ENCODE measurements around the gene IFITM1. TPM values are rescaled to one million over a fixed set of nuclear protein-coding genes. Genes with fewer than 3 reads are reported as not detected.

IFITM1 gene
- total RNA-seq, 6 experiments from 2014 or later = 15.7 to 159 (median 72.5) TPM

GRCh38 chr11:292211-293121 is 21.4 kb upstream of the IFITM1 start:
- Histone ChIP-seq H3K9me3 (no peaks in the 10 kb centered on the region), H3K27ac (no peak overlapping the region), H3K27me3 (no peaks in the 10 kb centered on the region), H3K4me3 (no peak overlapping the region), H3K36me3 (no peaks in the 10 kb centered on the region), H3K4me1 (no peaks in the 10 kb centered on the region)
- no peak for TF ChIP-seq POLR2A (IDR thresholded peaks at IDR 0.05)
- no peak for TF ChIP-seq CTCF (IDR thresholded peaks at IDR 0.05)
- WGBS (ENCODE audit: insufficient coverage, low coverage, low lambda C conversion rate, missing lambda C conversion rate) = no CpG with 5 or more reads among the region's 29 CpGs
- ATAC-seq = no peak
- intact Hi-C loops (cut with DNase I) = loop anchor here in 1 of 2 donors (5.0 kb wide), 1 partner anchor 75 kb away; the partner anchor contains the start of gene B4GALNT4
- peak in 2 of 3 donors; percentile 15 to 46 for DNase-seq

GRCh38 chr11:293271-293851 is 20.5 kb upstream of the IFITM1 start:
- Histone ChIP-seq H3K4me3 (no peak overlapping the region), H3K27me3 (no peaks in the 10 kb centered on the region), H3K36me3 (no peaks in the 10 kb centered on the region), H3K9me3 (no peaks in the 10 kb centered on the region), H3K4me1 (no peaks in the 10 kb centered on the region), H3K27ac (no peak overlapping the region)
- no peak for ATAC-seq
- DNase-seq = peak in 2 of 3 donors; percentile 16 to 39
- intact Hi-C loops (cut with DNase I) = loop anchor here in 1 of 2 donors (5.0 kb wide), 1 partner anchor 74 kb away; the partner anchor contains the start of gene B4GALNT4
- TF ChIP-seq POLR2A (IDR thresholded peaks at IDR 0.05) = no peak
- TF ChIP-seq CTCF (IDR thresholded peaks at IDR 0.05) = no peak
- WGBS (ENCODE audit: insufficient coverage, low coverage, low lambda C conversion rate, missing lambda C conversion rate) = no CpG with 5 or more reads among the region's 18 CpGs

- ATAC-seq (no peak), DNase-seq (peak in 2 of 3 donors; percentile 17 to 49)
- H3K27ac ChIP-seq = no peak overlapping the region
- no peak for TF ChIP-seq CTCF (IDR thresholded peaks at IDR 0.05)
- no peak for TF ChIP-seq POLR2A (IDR thresholded peaks at IDR 0.05)
- H3K27me3 ChIP-seq = no peaks in the 10 kb centered on the region
- no CpG with 5 or more reads among the region's 27 CpGs for WGBS (ENCODE audit: insufficient coverage, low coverage, low lambda C conversion rate, missing lambda C conversion rate)
- H3K4me3 ChIP-seq = no peak overlapping the region
- intact Hi-C loops (cut with DNase I) = loop anchor here in 1 of 2 donors (5.0 kb wide), 1 partner anchor 73 kb away; the partner anchor contains the start of gene B4GALNT4
- H3K9me3 ChIP-seq = no peaks in the 10 kb centered on the region
- no peaks in the 10 kb centered on the region for H3K36me3 ChIP-seq
- H3K4me1 ChIP-seq = no peaks in the 10 kb centered on the region
Measured at GRCh38 chr11:293852-294661, 19.8 kb upstream of the IFITM1 start.

- intact Hi-C loops (cut with DNase I) = loop anchor here in 1 of 2 donors (5.0 kb wide), 1 partner anchor 73 kb away; the partner anchor contains the start of gene B4GALNT4
- WGBS (ENCODE audit: insufficient coverage, low coverage, low lambda C conversion rate, missing lambda C conversion rate) = 92% methylated on average over 11 of the region's 16 CpGs
- Histone ChIP-seq H3K36me3 (no peaks in the 10 kb centered on the region), H3K4me1 (no peaks in the 10 kb centered on the region), H3K9me3 (no peaks in the 10 kb centered on the region), H3K27ac (no peak overlapping the region), H3K27me3 (no peaks in the 10 kb centered on the region), H3K4me3 (no peak overlapping the region)
- ATAC-seq (no peak), DNase-seq (peak in 1 of 3 donors; percentile 17)
- no peak for TF ChIP-seq CTCF (IDR thresholded peaks at IDR 0.05)
- TF ChIP-seq POLR2A (IDR thresholded peaks at IDR 0.05) = no peak
Measured at GRCh38 chr11:294780-295179, 19.1 kb upstream of the IFITM1 start.
